H9 (cell line): ENCODE results near the gene MBD3L4. TPM values are rescaled to one million over a fixed set of nuclear protein-coding genes. Genes with fewer than 3 reads are reported as not detected.

Experiments
- DNase-seq: peaks from one replicate; pipeline ENCODE4 v3.0.0-alpha.2; 2017
- H2AFZ ChIP-seq: one replicate; pipeline ENCODE4 v1.6.1; 2013; ENCODE audit warnings: mild to moderate bottlenecking, low read length, control low read depth, moderate library complexity
- H2AK5ac ChIP-seq: 2 replicates; pipeline ENCODE4 v1.6.1; 2013; ENCODE audit warnings: low read length, control low read depth, mixed read lengths; ENCODE audit not compliant: insufficient read length
- H2BK120ac ChIP-seq: one replicate; pipeline ENCODE4 v1.6.1; 2013; ENCODE audit warnings: low read depth, mild to moderate bottlenecking, low read length, control low read depth, inconsistent platforms; ENCODE audit not compliant: poor library complexity, severe bottlenecking
- H2BK12ac ChIP-seq: 2 replicates; pipeline ENCODE4 v1.6.1; 2013; ENCODE audit warnings: low read length, control low read depth, mixed read lengths, low read depth; ENCODE audit not compliant: insufficient read length
- H2BK15ac ChIP-seq: 2 replicates; pipeline ENCODE4 v1.6.1; 2013; ENCODE audit warnings: low read depth, low read length, control low read depth
- H2BK20ac ChIP-seq: one replicate; pipeline ENCODE4 v1.6.1; 2013; ENCODE audit warnings: low read depth, mild to moderate bottlenecking, low read length, control low read depth, inconsistent platforms; ENCODE audit not compliant: poor library complexity, severe bottlenecking
- H2BK5ac ChIP-seq: 2 replicates; pipeline ENCODE4 v1.6.1; 2013; ENCODE audit warnings: low read length, control low read depth, mixed read lengths; ENCODE audit not compliant: insufficient read length
- H3K14ac ChIP-seq: 2 replicates; pipeline ENCODE4 v1.6.1; 2013; ENCODE audit warnings: low read length, control low read depth; ENCODE audit not compliant: insufficient read depth
- H3K18ac ChIP-seq: 2 replicates; pipeline ENCODE4 v1.6.1; 2013; ENCODE audit warnings: low read depth, mild to moderate bottlenecking, mixed read lengths, low read length, control low read depth; ENCODE audit not compliant: insufficient read length
- H3K23ac ChIP-seq: 2 replicates; pipeline ENCODE4 v1.6.1; 2013; ENCODE audit warnings: low read length, control low read depth, mixed read lengths, low read depth; ENCODE audit not compliant: insufficient read length
- H3K23me2 ChIP-seq: 2 replicates; pipeline ENCODE4 v1.6.1; 2013; ENCODE audit warnings: low read depth, mild to moderate bottlenecking, mixed read lengths, low read length, control low read depth; ENCODE audit not compliant: insufficient read length, poor library complexity, severe bottlenecking
- H3K27ac ChIP-seq: 2 replicates; pipeline ENCODE4 v1.5.1; 2013; ENCODE audit warnings: low read length, control low read depth, mixed read lengths, low read depth; ENCODE audit not compliant: insufficient read length
- H3K27me3 ChIP-seq: 2 replicates; pipeline ENCODE4 v1.6.1; 2013; ENCODE audit warnings: low read length, control low read depth, inconsistent platforms; ENCODE audit not compliant: insufficient read depth
- H3K4ac ChIP-seq: 2 replicates; pipeline ENCODE4 v1.6.1; 2013; ENCODE audit warnings: low read depth, mild to moderate bottlenecking, control low read depth, inconsistent platforms, low read length, moderate library complexity
- H3K4me1 ChIP-seq: 2 replicates; pipeline ENCODE4 v1.6.1; 2013; ENCODE audit warnings: low read length, control low read depth, inconsistent platforms; ENCODE audit not compliant: insufficient read depth
- H3K4me2 ChIP-seq: 2 replicates; pipeline ENCODE4 v1.6.1; 2013; ENCODE audit warnings: low read length, control low read depth, mixed read lengths; ENCODE audit not compliant: insufficient read length, insufficient read depth
- H3K56ac ChIP-seq: 2 replicates; pipeline ENCODE4 v1.6.1; 2013; ENCODE audit warnings: low read depth, mild to moderate bottlenecking, mixed read lengths, low read length, control low read depth; ENCODE audit not compliant: insufficient read length
- H3K79me1 ChIP-seq: 2 replicates; pipeline ENCODE4 v1.6.1; 2013; ENCODE audit warnings: low read depth, mild to moderate bottlenecking, moderate library complexity, low read length, control low read depth, inconsistent platforms; ENCODE audit not compliant: insufficient read depth, poor library complexity, severe bottlenecking
- H3K79me2 ChIP-seq: 2 replicates; pipeline ENCODE4 v1.6.1; 2013; ENCODE audit warnings: low read length, control low read depth, inconsistent platforms; ENCODE audit not compliant: insufficient read depth
- H3K9ac ChIP-seq: 2 replicates; pipeline ENCODE4 v1.6.1; 2013; ENCODE audit warnings: low read length, control low read depth, mixed read lengths; ENCODE audit not compliant: insufficient read length; ENCODE audit errors: extremely low read depth
- H3K9me3 ChIP-seq: one replicate; pipeline ENCODE4 v1.6.1; 2013; ENCODE audit warnings: low read depth, low read length, inconsistent platforms; ENCODE audit not compliant: control insufficient read depth
- H3T11ph ChIP-seq: one replicate; pipeline ENCODE4 v1.6.1; 2013; ENCODE audit warnings: mild to moderate bottlenecking, low read length, control low read depth, inconsistent platforms
- H4K20me1 ChIP-seq: one replicate; pipeline ENCODE4 v1.6.1; 2013; ENCODE audit not compliant: control insufficient read depth, insufficient read length, insufficient read depth
- H4K5ac ChIP-seq: 2 replicates; pipeline ENCODE4 v1.6.1; 2013; ENCODE audit warnings: low read depth, mild to moderate bottlenecking, mixed read lengths, low read length, control low read depth; ENCODE audit not compliant: insufficient read length
- H4K8ac ChIP-seq: replicated peaks from 2 replicates; pipeline ENCODE4 v1.6.1; 2013; ENCODE audit warnings: low read length, control low read depth, mixed read lengths, low read depth; ENCODE audit not compliant: insufficient read length
- H4K91ac ChIP-seq: 2 replicates; pipeline ENCODE4 v1.6.1; 2013; ENCODE audit warnings: low read depth, mild to moderate bottlenecking, moderate library complexity, mixed read lengths, low read length, control low read depth; ENCODE audit not compliant: insufficient read length
- H3K27ac Mint-ChIP-seq, 3 experiments: 2 replicates in 2 of 3; 3 replicates in 1 of 3; pipeline ENCODE4 v1.8.0; 2020 to 2021; ENCODE audit warnings: mixed read lengths in 3 of 3, mild to moderate bottlenecking in 1 of 3, moderate library complexity in 1 of 3
- H3K27me3 Mint-ChIP-seq: 2 replicates; pipeline ENCODE4 v1.8.0; 2021; ENCODE audit warnings: low read depth, mild to moderate bottlenecking, moderate library complexity, mixed read lengths
- H3K36me3 Mint-ChIP-seq, 3 experiments: 2 replicates in 2 of 3; 3 replicates in 1 of 3; pipeline ENCODE4 v1.8.0; 2020 to 2021; ENCODE audit warnings: low read depth in 3 of 3, mixed read lengths in 3 of 3; ENCODE audit not compliant: insufficient read depth in 1 of 3
- H3K4me1 Mint-ChIP-seq, 2 experiments: 2 replicates each; pipeline ENCODE4 v1.8.0; 2020; ENCODE audit warnings: mixed read lengths in 2 of 2
- H3K4me3 Mint-ChIP-seq, 2 experiments: 2 replicates in 1 of 2; 3 replicates in 1 of 2; pipeline ENCODE4 v1.8.0; 2020 to 2021; ENCODE audit warnings: mild to moderate bottlenecking in 2 of 2, mixed read lengths in 2 of 2, moderate library complexity in 1 of 2
- H3K9me3 Mint-ChIP-seq, 2 experiments: 2 replicates in 1 of 2; 3 replicates in 1 of 2; pipeline ENCODE4 v1.8.0; 2020; ENCODE audit warnings: mild to moderate bottlenecking in 2 of 2, mixed read lengths in 2 of 2, moderate library complexity in 1 of 2
- whole genome bisulfite sequencing: extraction: QIAGEN DNeasy Blood & Tissue Kit; methylation state at CpG from one replicate; pipeline ENCODE4 v1.1.7; 2013; ENCODE audit warnings: missing lambda C conversion rate, low lambda C conversion rate, mixed read lengths; ENCODE audit not compliant: insufficient read length; ENCODE audit errors: extremely low coverage; 5-methylcytosine and 5-hydroxymethylcytosine counted together
- total RNA-seq: library from RNA; stranded (reverse); gene quantifications from 2 replicates; pipeline ENCODE4 v1.2.1, GENCODE V29; 2021
- TF ChIP-seq, protein P1 (sequence below): fragments of 200-600 bp; sonication (generic); conservative IDR thresholded peaks from 3 replicates; pipeline ENCODE4 v1.8.0; 2021; ENCODE audit warnings: antibody characterized with exemption, mild to moderate bottlenecking

MBD3L4 gene
- total RNA-seq, 1 experiment from 2014 or later, result not detected

GRCh38 chr19:7083076-7083956 lies 43.3 kb upstream of the MBD3L4 start:
- Mint-ChIP-seq H3K36me3 (peaks cover 90 to 94% (median 90%) of the 10 kb centered on the region in 3 experiments), H3K4me1 (no peaks in the 10 kb centered on the region), H3K9me3 (peaks cover 91 to 93% of the 10 kb centered on the region in 2 experiments), H3K4me3 (no peak overlapping the region; a peak in 1 of 5 replicates), H3K27ac (no peak overlapping the region), H3K27me3 (no peaks in the 10 kb centered on the region; the same call in 1 of the 2 replicates)
- H2BK5ac ChIP-seq, result no peak overlapping the region
- no peak overlapping the region for H2AFZ ChIP-seq
- no peak overlapping the region for H3K14ac ChIP-seq
- H3T11ph ChIP-seq, result no peak overlapping the region
- H3K23me2 ChIP-seq, result no peaks in the 10 kb centered on the region
- no peak overlapping the region for H3K23ac ChIP-seq
- H3K9ac ChIP-seq, result no peak overlapping the region
- no peak overlapping the region for H2AK5ac ChIP-seq
- no peaks in the 10 kb centered on the region for H4K20me1 ChIP-seq
- H2BK20ac ChIP-seq, result no peak overlapping the region
- H4K8ac ChIP-seq, result no peak overlapping the region
- H3K4ac ChIP-seq, result no peak overlapping the region
- H3K4me1 ChIP-seq, result no peaks in the 10 kb centered on the region
- peaks cover 79% of the 10 kb centered on the region for H3K9me3 ChIP-seq
- no peak overlapping the region for H3K18ac ChIP-seq
- TF ChIP-seq, protein P1, sequence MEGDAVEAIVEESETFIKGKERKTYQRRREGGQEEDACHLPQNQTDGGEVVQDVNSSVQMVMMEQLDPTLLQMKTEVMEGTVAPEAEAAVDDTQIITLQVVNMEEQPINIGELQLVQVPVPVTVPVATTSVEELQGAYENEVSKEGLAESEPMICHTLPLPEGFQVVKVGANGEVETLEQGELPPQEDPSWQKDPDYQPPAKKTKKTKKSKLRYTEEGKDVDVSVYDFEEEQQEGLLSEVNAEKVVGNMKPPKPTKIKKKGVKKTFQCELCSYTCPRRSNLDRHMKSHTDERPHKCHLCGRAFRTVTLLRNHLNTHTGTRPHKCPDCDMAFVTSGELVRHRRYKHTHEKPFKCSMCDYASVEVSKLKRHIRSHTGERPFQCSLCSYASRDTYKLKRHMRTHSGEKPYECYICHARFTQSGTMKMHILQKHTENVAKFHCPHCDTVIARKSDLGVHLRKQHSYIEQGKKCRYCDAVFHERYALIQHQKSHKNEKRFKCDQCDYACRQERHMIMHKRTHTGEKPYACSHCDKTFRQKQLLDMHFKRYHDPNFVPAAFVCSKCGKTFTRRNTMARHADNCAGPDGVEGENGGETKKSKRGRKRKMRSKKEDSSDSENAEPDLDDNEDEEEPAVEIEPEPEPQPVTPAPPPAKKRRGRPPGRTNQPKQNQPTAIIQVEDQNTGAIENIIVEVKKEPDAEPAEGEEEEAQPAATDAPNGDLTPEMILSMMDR, result no peak
- no peak for DNase-seq
- no peak overlapping the region for H4K5ac ChIP-seq
- H3K27me3 ChIP-seq, result no peaks in the 10 kb centered on the region
- no peaks in the 10 kb centered on the region for H3K79me2 ChIP-seq
- no peaks in the 10 kb centered on the region for H3K79me1 ChIP-seq
- H3K56ac ChIP-seq, result no peak overlapping the region
- H3K4me2 ChIP-seq, result no peak overlapping the region
- H2BK120ac ChIP-seq, result no peak overlapping the region
- H2BK12ac ChIP-seq, result no peak overlapping the region
- no peak overlapping the region for H3K27ac ChIP-seq
- H4K91ac ChIP-seq, result no peak overlapping the region
- no CpG with 5 or more reads among the region's 15 CpGs for WGBS
- H2BK15ac ChIP-seq, result no peak overlapping the region
